Hippocampal formation (tissue), 2 donors: ENCODE data around the gene GPR55.

ENCODE experiments used
- DNase-seq, 2 donors: peaks; one replicate each; lab custom pipeline; 2025; lab: John Stamatoyannopoulos, UW

GPR55 gene

GRCh38 chr2:230879891-230880290 is 45.2 kb downstream of the GPR55 start:
- DNase-seq: no peak

- no peak for DNase-seq
These were observed 45.7 kb downstream of the GPR55 start for GRCh38 chr2:230879271-230879882.

- no peak for DNase-seq
These were observed 46.3 kb downstream of the GPR55 start for GRCh38 chr2:230878599-230879188.

GRCh38 chr2:230877759-230878598 is 47.1 kb downstream of the GPR55 start:
- DNase-seq: no peak

- DNase-seq: no peak
These were observed 47.8 kb downstream of the GPR55 start for GRCh38 chr2:230877116-230877758.

GRCh38 chr2:230875347-230876315 is 49.4 kb downstream of the GPR55 start:
- DNase-seq: no peak

GRCh38 chr2:230874876-230875275 is 50.2 kb downstream of the GPR55 start:
- no peak for DNase-seq

- no peak for DNase-seq
These were observed 50.6 kb downstream of the GPR55 start for GRCh38 chr2:230874456-230874855.

GRCh38 chr2:230873661-230874401 is 51.2 kb downstream of the GPR55 start:
- no peak for DNase-seq

GRCh38 chr2:230872968-230873660 is 51.9 kb downstream of the GPR55 start:
- DNase-seq: no peak

GRCh38 chr2:230872151-230872967 is 52.7 kb downstream of the GPR55 start:
- DNase-seq: no peak

GRCh38 chr2:230871361-230872150 is 53.5 kb downstream of the GPR55 start:
- no peak for DNase-seq

GRCh38 chr2:230870544-230871360 is 54.3 kb downstream of the GPR55 start:
- DNase-seq: peak in 1 of 2 donors; percentile 24

- no peak for DNase-seq
These were observed 55.0 kb downstream of the GPR55 start for GRCh38 chr2:230869914-230870543.

- DNase-seq: no peak
These were observed 55.8 kb downstream of the GPR55 start for GRCh38 chr2:230868947-230869913.
